Measurements from ENCODE around the gene UNC13B. TPM values are rescaled to one million over a fixed set of nuclear protein-coding genes. Genes with fewer than 3 reads are reported as not detected.

UNC13B gene
- total and polyA plus RNA-seq, 2 of the 8 experiments (the other 6 are each of a cell fraction or from before 2014, with no cell fraction given): 23.1 to 51.7 TPM

DNA sequence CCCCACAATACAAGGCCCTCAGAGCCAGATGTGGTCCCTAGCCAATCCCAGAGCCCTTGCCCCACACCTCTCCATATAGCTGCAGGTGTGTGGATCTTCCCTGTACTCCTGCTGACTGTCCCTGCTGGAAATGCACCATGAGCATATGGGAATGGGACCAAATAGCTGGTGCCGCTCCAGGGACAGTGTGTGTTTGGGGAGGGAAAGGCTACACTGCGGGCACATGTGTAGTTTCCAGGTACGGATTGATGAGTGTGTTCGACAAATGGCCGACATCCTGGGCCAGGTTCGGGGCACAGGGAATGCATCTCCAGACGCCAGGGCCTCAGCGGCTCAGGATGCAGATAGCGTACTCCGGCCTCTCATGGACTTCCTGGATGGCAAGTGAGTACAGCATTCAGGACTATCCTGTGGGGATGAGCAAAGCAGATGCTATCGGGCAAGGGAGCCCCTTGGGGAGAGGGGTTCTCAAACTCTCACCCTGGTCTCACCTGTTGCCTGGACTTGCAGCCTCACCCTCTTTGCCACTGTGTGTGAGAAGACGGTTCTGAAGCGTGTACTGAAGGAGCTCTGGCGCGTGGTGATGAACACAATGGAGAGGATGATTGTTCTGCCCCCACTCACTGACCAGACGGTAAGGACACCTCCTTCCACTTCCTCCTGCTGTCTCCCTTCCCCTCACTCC lies 237.0 kb downstream of the UNC13B start (continued):
- no peak for TF ChIP-seq JUND (IDR thresholded peaks at IDR 0.05; ENCODE audit: low read length)
- no peak for TF ChIP-seq CBX5 (IDR thresholded peaks at IDR 0.05; ENCODE audit: low read depth, low read length)
- TF ChIP-seq CHD1 (IDR thresholded peaks at IDR 0.05; ENCODE audit: low read depth, low read length): no peak
- TF ChIP-seq, protein P1, sequence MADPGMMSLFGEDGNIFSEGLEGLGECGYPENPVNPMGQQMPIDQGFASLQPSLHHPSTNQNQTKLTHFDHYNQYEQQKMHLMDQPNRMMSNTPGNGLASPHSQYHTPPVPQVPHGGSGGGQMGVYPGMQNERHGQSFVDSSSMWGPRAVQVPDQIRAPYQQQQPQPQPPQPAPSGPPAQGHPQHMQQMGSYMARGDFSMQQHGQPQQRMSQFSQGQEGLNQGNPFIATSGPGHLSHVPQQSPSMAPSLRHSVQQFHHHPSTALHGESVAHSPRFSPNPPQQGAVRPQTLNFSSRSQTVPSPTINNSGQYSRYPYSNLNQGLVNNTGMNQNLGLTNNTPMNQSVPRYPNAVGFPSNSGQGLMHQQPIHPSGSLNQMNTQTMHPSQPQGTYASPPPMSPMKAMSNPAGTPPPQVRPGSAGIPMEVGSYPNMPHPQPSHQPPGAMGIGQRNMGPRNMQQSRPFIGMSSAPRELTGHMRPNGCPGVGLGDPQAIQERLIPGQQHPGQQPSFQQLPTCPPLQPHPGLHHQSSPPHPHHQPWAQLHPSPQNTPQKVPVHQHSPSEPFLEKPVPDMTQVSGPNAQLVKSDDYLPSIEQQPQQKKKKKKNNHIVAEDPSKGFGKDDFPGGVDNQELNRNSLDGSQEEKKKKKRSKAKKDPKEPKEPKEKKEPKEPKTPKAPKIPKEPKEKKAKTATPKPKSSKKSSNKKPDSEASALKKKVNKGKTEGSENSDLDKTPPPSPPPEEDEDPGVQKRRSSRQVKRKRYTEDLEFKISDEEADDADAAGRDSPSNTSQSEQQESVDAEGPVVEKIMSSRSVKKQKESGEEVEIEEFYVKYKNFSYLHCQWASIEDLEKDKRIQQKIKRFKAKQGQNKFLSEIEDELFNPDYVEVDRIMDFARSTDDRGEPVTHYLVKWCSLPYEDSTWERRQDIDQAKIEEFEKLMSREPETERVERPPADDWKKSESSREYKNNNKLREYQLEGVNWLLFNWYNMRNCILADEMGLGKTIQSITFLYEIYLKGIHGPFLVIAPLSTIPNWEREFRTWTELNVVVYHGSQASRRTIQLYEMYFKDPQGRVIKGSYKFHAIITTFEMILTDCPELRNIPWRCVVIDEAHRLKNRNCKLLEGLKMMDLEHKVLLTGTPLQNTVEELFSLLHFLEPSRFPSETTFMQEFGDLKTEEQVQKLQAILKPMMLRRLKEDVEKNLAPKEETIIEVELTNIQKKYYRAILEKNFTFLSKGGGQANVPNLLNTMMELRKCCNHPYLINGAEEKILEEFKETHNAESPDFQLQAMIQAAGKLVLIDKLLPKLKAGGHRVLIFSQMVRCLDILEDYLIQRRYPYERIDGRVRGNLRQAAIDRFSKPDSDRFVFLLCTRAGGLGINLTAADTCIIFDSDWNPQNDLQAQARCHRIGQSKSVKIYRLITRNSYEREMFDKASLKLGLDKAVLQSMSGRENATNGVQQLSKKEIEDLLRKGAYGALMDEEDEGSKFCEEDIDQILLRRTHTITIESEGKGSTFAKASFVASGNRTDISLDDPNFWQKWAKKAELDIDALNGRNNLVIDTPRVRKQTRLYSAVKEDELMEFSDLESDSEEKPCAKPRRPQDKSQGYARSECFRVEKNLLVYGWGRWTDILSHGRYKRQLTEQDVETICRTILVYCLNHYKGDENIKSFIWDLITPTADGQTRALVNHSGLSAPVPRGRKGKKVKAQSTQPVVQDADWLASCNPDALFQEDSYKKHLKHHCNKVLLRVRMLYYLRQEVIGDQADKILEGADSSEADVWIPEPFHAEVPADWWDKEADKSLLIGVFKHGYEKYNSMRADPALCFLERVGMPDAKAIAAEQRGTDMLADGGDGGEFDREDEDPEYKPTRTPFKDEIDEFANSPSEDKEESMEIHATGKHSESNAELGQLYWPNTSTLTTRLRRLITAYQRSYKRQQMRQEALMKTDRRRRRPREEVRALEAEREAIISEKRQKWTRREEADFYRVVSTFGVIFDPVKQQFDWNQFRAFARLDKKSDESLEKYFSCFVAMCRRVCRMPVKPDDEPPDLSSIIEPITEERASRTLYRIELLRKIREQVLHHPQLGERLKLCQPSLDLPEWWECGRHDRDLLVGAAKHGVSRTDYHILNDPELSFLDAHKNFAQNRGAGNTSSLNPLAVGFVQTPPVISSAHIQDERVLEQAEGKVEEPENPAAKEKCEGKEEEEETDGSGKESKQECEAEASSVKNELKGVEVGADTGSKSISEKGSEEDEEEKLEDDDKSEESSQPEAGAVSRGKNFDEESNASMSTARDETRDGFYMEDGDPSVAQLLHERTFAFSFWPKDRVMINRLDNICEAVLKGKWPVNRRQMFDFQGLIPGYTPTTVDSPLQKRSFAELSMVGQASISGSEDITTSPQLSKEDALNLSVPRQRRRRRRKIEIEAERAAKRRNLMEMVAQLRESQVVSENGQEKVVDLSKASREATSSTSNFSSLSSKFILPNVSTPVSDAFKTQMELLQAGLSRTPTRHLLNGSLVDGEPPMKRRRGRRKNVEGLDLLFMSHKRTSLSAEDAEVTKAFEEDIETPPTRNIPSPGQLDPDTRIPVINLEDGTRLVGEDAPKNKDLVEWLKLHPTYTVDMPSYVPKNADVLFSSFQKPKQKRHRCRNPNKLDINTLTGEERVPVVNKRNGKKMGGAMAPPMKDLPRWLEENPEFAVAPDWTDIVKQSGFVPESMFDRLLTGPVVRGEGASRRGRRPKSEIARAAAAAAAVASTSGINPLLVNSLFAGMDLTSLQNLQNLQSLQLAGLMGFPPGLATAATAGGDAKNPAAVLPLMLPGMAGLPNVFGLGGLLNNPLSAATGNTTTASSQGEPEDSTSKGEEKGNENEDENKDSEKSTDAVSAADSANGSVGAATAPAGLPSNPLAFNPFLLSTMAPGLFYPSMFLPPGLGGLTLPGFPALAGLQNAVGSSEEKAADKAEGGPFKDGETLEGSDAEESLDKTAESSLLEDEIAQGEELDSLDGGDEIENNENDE (IDR thresholded peaks at IDR 0.05; ENCODE audit: insufficient replicate concordance, low read length): no peak
- TF ChIP-seq NANOG (IDR thresholded peaks at IDR 0.05; ENCODE audit: insufficient read depth, low read depth, low read length, poor library complexity, severe bottlenecking): no peak
- no peak for TF ChIP-seq TCF12 (IDR thresholded peaks at IDR 0.05; ENCODE audit: low read depth, low read length)
- TF ChIP-seq PHF8 (conservative IDR thresholded peaks at IDR 0.05; ENCODE audit: low read depth, low read length): no peak
- TF ChIP-seq RAD21 (IDR thresholded peaks at IDR 0.05 in 1 of 2, conservative IDR thresholded peaks at IDR 0.05 in 1 of 2; ENCODE audit: low read depth in 2 of 2, low read length in 2 of 2): no peak
- TF ChIP-seq SUZ12 (IDR thresholded peaks at IDR 0.05; ENCODE audit: low read length): no peak
- no peak for TF ChIP-seq HDAC6 (IDR thresholded peaks at IDR 0.05; ENCODE audit: low read depth, low read length)
- TF ChIP-seq CHD2 (IDR thresholded peaks at IDR 0.05; ENCODE audit: low read length): no peak
